ENCODE data around the gene HELB.
A peak's percentile ranks its signal among the peaks of the same experiment; 100 is the strongest.

The HELB gene

DNA sequence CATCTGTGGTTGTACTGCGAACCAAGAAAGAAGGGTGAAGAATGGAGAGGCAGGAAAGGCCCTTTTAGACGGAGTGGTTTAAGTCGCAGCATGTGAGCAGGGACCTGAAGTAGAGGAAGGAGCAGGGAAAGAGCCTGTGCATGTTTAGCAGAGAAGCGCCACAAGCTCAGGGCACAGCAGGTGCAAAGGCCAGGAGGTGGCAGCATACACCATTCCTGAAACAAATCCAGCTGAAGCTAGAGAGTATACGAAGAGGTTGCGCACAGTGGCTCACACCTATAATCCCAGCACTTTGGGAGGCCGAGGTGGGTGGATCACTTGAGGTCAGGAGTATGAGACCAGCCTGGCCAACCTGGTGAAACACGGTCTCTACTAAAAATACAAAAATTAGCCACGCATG lies 49.9 kb downstream of the HELB start:
- H3K4me3 ChIP-seq (ENCODE audit: low read length): no peak overlapping the region
- TF ChIP-seq, protein P1, sequence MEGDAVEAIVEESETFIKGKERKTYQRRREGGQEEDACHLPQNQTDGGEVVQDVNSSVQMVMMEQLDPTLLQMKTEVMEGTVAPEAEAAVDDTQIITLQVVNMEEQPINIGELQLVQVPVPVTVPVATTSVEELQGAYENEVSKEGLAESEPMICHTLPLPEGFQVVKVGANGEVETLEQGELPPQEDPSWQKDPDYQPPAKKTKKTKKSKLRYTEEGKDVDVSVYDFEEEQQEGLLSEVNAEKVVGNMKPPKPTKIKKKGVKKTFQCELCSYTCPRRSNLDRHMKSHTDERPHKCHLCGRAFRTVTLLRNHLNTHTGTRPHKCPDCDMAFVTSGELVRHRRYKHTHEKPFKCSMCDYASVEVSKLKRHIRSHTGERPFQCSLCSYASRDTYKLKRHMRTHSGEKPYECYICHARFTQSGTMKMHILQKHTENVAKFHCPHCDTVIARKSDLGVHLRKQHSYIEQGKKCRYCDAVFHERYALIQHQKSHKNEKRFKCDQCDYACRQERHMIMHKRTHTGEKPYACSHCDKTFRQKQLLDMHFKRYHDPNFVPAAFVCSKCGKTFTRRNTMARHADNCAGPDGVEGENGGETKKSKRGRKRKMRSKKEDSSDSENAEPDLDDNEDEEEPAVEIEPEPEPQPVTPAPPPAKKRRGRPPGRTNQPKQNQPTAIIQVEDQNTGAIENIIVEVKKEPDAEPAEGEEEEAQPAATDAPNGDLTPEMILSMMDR (conservative IDR thresholded peaks at IDR 0.05; ENCODE audit: low read depth, low read length): peak; percentile 70
- DNase-seq (ENCODE audit: low read depth): no peak

DNA sequence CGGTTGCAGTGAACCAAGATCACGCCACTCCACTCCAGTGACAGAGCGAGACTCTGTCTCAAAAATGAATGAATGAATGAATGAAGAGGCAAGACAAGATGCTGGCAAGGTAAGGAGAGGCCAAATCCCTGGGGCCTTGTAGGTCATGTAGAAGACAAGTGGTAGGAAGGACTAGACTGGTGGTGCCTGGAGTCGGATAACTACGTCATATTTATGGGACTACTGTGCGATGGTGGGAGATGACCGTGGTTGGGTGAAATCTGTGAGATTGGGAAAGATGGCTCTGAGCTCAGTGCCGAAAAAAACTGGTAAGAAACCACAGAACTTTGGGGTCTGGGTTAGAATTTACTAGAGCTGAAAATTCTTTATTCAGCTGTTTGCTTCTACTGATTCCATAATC lies 50.6 kb downstream of the HELB start:
- no peak for DNase-seq (ENCODE audit: low read depth)
- no peak overlapping the region for H3K4me3 ChIP-seq (ENCODE audit: low read length)
- TF ChIP-seq, protein P1 (conservative IDR thresholded peaks at IDR 0.05; ENCODE audit: low read depth, low read length): no peak

DNA sequence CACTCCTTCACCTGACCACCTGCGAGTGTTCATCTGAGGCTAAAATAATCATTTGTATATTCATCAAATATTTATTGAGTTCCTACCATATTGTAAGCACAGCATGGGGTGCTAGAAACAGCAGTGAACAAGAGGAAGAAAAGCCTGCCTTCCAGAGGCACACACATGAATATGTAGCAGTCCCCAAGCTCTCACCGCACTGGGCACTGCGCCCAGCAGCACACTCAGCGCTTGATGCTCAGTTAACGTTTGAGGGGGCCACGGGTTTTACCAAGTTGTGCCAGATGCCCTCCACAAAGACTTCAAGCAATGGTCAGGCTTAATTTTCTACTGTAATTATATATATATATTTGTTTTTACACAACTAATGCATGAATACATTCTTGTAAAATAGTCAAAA lies 52.0 kb downstream of the HELB start:
- TF ChIP-seq, protein P1 (conservative IDR thresholded peaks at IDR 0.05; ENCODE audit: low read depth, low read length): no peak
- DNase-seq (ENCODE audit: low read depth): no peak
- no peak overlapping the region for H3K4me3 ChIP-seq (ENCODE audit: low read length)

DNA sequence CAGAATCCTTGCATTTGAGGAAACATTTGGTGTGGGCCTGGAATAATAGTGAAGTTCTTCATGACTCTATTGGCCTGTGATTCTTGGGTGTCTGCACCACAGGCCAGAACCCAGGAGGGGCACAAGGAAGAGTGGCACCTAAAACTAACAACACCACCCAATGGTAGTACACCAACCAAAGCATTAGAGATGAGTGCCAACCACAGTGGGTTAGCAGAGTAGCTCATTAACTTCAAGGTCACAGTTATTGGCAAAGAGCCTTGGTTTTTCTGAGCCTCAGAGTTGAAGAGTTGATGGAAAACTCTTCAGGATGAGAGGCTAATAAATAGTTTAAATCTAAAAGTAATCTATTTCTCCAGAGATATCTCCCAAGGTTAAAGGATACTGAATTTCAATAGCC lies 57.0 kb downstream of the HELB start:
- no peak for DNase-seq (ENCODE audit: low read depth)
- TF ChIP-seq, protein P1 (conservative IDR thresholded peaks at IDR 0.05; ENCODE audit: low read depth, low read length): no peak
- H3K4me3 ChIP-seq (ENCODE audit: low read length): no peak overlapping the region

DNA sequence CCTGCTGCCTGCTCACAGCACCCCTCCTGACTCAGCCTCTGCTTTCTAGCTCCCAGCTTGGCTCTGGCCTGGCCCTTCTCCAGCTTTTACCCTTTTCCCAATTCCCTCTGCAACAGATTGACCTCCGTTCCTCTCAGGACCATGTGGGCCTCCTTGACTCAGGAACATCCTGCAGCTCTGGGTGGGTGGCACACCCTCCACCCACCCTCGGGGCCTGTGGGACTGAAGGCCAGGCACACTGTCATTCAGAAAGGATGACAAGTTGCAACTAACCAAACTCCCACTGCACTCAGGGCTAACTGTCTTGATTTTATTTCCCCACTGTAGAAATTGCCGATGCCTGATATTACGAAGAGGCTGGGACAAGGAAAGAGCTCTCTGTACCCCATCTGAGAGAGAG lies 59.4 kb downstream of the HELB start:
- no peak for DNase-seq (ENCODE audit: low read depth)
- TF ChIP-seq, protein P1 (conservative IDR thresholded peaks at IDR 0.05; ENCODE audit: low read depth, low read length): no peak
- H3K4me3 ChIP-seq (ENCODE audit: low read length): no peak overlapping the region

DNA sequence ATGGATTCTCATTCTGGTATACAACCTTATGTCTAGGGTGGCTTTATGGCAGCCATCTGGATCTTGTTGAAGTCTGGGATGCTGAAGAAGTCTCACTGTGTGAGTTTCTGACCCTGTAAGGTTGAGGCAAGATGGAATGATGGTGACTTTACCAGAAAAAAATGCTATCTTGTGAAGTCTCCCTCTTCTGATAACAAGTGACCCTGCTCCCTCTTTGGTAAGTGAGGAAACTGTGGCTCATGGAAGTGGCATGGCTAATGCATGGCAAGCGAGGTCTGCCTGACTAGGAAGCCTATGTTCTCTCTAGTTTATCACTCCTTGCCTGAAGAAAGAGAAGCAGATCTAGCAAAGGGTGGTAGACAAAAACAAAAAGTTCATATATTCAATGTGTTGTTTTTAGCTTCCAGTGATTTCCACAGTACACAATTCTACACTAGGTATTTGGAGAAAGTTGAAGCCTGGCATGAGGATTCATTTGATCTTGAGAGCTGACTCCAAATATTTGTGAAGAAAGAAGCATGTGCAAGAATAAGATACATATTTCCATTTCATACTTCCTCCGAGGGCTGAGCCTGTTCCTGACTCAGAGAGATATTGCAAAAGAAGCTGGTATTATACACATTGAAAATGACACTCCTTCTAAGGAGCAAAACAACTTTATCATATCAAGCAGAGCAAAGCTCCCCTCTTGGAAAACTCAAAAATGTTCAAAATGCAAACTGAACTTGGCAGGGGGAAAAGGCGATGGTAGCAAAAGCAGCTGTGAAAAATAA lies 63.6 kb downstream of the HELB start:
- TF ChIP-seq, protein P1 (conservative IDR thresholded peaks at IDR 0.05; ENCODE audit: low read depth, low read length): no peak
- no peak overlapping the region for H3K4me3 ChIP-seq (ENCODE audit: low read length)
- DNase-seq (ENCODE audit: low read depth): no peak

DNA sequence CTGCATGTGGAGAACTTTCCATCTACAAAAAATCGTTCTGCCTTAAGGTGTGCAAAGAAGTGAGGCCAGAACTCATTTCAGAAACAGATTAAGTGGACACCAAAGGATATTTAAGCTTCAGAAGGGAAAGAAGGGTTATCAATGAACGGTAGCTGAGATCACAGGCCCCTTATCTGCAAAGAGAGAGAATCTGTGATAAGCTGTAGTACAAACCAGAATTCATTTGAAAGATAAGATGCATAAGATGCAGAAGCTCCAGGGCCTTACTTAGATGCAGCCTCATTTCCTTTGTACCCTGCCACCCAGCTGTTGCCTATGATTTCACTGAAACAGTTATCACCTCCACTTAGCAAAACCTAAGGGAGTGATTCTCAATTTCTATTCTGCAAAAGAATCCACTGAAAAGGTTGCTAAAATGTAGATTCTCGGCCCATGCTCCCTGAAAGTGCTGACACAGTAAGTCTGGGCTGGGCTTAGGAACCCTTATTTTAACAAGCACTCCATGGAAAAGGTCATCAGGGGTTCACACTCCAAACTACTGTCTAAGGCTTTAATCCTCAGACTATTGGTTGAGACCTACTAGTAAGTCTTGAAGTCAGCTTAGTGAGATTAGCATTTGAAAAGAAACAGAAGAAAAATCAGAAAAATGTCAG lies 64.8 kb downstream of the HELB start:
- H3K4me3 ChIP-seq (ENCODE audit: low read length): no peak overlapping the region
- peak; percentile 48 for DNase-seq (ENCODE audit: low read depth)
- TF ChIP-seq, protein P1 (conservative IDR thresholded peaks at IDR 0.05; ENCODE audit: low read depth, low read length): no peak
